Astrocyte (in vitro differentiated cells and primary cell): ENCODE results near the gene FRMD6. TPM values are rescaled to one million over a fixed set of nuclear protein-coding genes. Genes with fewer than 3 reads are reported as not detected.
A peak's percentile ranks its signal among the peaks of the same experiment; 100 is the strongest.
"Not testable (repeated sequence)": the region's sequence is repeated elsewhere in the genome, so short reads cannot be mapped to it uniquely, and the experiment has no call there.

Experiments used
- DNase-seq: peaks from one replicate; pipeline ENCODE4 v3.0.0-alpha.2; 2010; ENCODE audit warnings: low read depth
- FAIRE-seq: peaks from 2 replicates; lab custom pipeline; 2011; peaks lifted over from hg19 to GRCh38; lab: Jason Lieb, UNC
- H2AFZ ChIP-seq: 2 replicates; pipeline ENCODE4 v1.6.0; 2012; ENCODE audit warnings: low read depth, low read length, inconsistent platforms
- H3K27ac ChIP-seq: 2 replicates; pipeline ENCODE4 v1.5.1; 2011; ENCODE audit warnings: low read depth, low read length, inconsistent platforms
- H3K27me3 ChIP-seq: 2 replicates; pipeline ENCODE4 v1.6.0; 2011; ENCODE audit warnings: low read length, inconsistent platforms; ENCODE audit not compliant: insufficient read depth
- H3K36me3 ChIP-seq: 2 replicates; pipeline ENCODE4 v1.5.1; 2011; ENCODE audit warnings: low read length, inconsistent platforms; ENCODE audit not compliant: insufficient read depth
- H3K4me1 ChIP-seq: 2 replicates; pipeline ENCODE4 v1.5.1; 2011; ENCODE audit warnings: low read length, inconsistent platforms; ENCODE audit not compliant: insufficient read depth
- H3K4me2 ChIP-seq: 2 replicates; pipeline ENCODE4 v1.6.0; 2012; ENCODE audit warnings: low read length, inconsistent platforms
- H3K4me3 ChIP-seq: 2 replicates; pipeline ENCODE4 v1.5.1; 2011; ENCODE audit warnings: low read depth, mild to moderate bottlenecking, low read length, inconsistent platforms; ENCODE audit not compliant: insufficient read depth
- H3K79me2 ChIP-seq: 2 replicates; pipeline ENCODE4 v1.6.0; 2012; ENCODE audit warnings: mild to moderate bottlenecking, low read length, inconsistent platforms; ENCODE audit not compliant: insufficient read depth
- H3K9ac ChIP-seq: 2 replicates; pipeline ENCODE4 v1.6.0; 2012; ENCODE audit warnings: mild to moderate bottlenecking, low read length, inconsistent platforms
- H3K9me3 ChIP-seq: 2 replicates; pipeline ENCODE4 v1.5.1; 2012; ENCODE audit warnings: low read depth, mild to moderate bottlenecking, low read length, inconsistent platforms; ENCODE audit not compliant: insufficient read depth
- H4K20me1 ChIP-seq: 2 replicates; pipeline ENCODE4 v1.6.0; 2012; ENCODE audit warnings: low read length, inconsistent platforms; ENCODE audit not compliant: insufficient read depth
- H3K27ac Mint-ChIP-seq: one replicate; pipeline ENCODE4 v1.8.0; 2021; ENCODE audit warnings: mild to moderate bottlenecking, mixed read lengths; ENCODE audit not compliant: unreplicated experiment
- H3K27me3 Mint-ChIP-seq: one replicate; pipeline ENCODE4 v1.8.0; 2021; ENCODE audit warnings: low read depth, mixed read lengths; ENCODE audit not compliant: unreplicated experiment
- H3K36me3 Mint-ChIP-seq: one replicate; pipeline ENCODE4 v1.8.0; 2021; ENCODE audit warnings: low read depth, mixed read lengths; ENCODE audit not compliant: unreplicated experiment
- H3K4me1 Mint-ChIP-seq: one replicate; pipeline ENCODE4 v1.8.0; 2021; ENCODE audit warnings: low read depth, mixed read lengths; ENCODE audit not compliant: unreplicated experiment
- H3K4me3 Mint-ChIP-seq: one replicate; pipeline ENCODE4 v1.8.0; 2021; ENCODE audit warnings: mild to moderate bottlenecking, moderate library complexity, mixed read lengths; ENCODE audit not compliant: unreplicated experiment
- H3K9me3 Mint-ChIP-seq: one replicate; pipeline ENCODE4 v1.8.0; 2021; ENCODE audit warnings: mild to moderate bottlenecking, mixed read lengths; ENCODE audit not compliant: unreplicated experiment
- CTCF ChIP-seq: IDR thresholded peaks from 2 replicates; pipeline ENCODE4 v1.5.1; 2011; ENCODE audit warnings: low read depth, mild to moderate bottlenecking, inconsistent platforms, low read length, moderate library complexity; ENCODE audit not compliant: insufficient read depth
- EZH2 ChIP-seq: IDR thresholded peaks from 2 replicates; pipeline ENCODE4 v1.6.1; 2012; ENCODE audit warnings: mild to moderate bottlenecking, low read length, inconsistent platforms; ENCODE audit not compliant: insufficient read depth
- total RNA-seq: library from RNA; stranded (reverse); gene quantifications from 2 replicates; pipeline ENCODE4 v1.2.1, GENCODE V29; 2021

Gene FRMD6
- total RNA-seq, 1 donor from 2014 or later, result 492 TPM

GRCh38 chr14:51759950-51760349 lies 108.2 kb downstream of the FRMD6 start:
- Histone ChIP-seq H3K36me3 (no peaks in the 10 kb centered on the region), H3K27me3 (no peaks in the 10 kb centered on the region), H3K4me3 (no peak overlapping the region), H2AFZ (no peak overlapping the region), H3K4me2 (no peak overlapping the region), H3K27ac (no peak overlapping the region), H3K9ac (no peak overlapping the region), H3K9me3 (no peaks in the 10 kb centered on the region), H3K79me2 (no peaks in the 10 kb centered on the region), H4K20me1 (no peaks in the 10 kb centered on the region), H3K4me1 (no peaks in the 10 kb centered on the region)
- FAIRE-seq (no peak), DNase-seq (no peak)
- TF ChIP-seq CTCF, result no peak
- no peak for TF ChIP-seq EZH2
- H3K4me3 Mint-ChIP-seq, result no peak overlapping the region
- peaks cover 4% of the 10 kb centered on the region for H3K9me3 Mint-ChIP-seq
- H3K4me1 Mint-ChIP-seq, result no peaks in the 10 kb centered on the region
- peaks cover 17% of the 10 kb centered on the region for H3K27me3 Mint-ChIP-seq
- no peaks in the 10 kb centered on the region for H3K36me3 Mint-ChIP-seq
- no peak overlapping the region for H3K27ac Mint-ChIP-seq

- H3K4me2 ChIP-seq, H3K4me3 ChIP-seq, H3K9me3 ChIP-seq, H3K79me2 ChIP-seq, H3K36me3 Mint-ChIP-seq, H3K27ac Mint-ChIP-seq, H2AFZ ChIP-seq, H3K4me3 Mint-ChIP-seq, FAIRE-seq, H3K9me3 Mint-ChIP-seq, H3K36me3 ChIP-seq, H3K27me3 ChIP-seq, H3K4me1 ChIP-seq, H3K4me1 Mint-ChIP-seq, H3K9ac ChIP-seq, H4K20me1 ChIP-seq, H3K27ac ChIP-seq: not testable (repeated sequence)
- peaks cover 12% of the 10 kb centered on the region for H3K27me3 Mint-ChIP-seq
- peak; percentile 40 for DNase-seq
These were observed 114.0 kb downstream of the FRMD6 start for GRCh38 chr14:51765726-51766125.

- not testable (repeated sequence) for H3K4me3 ChIP-seq, H3K4me2 ChIP-seq, H3K79me2 ChIP-seq, H4K20me1 ChIP-seq, H3K9me3 ChIP-seq, H3K27ac ChIP-seq, DNase-seq, H3K4me3 Mint-ChIP-seq, FAIRE-seq, H3K27me3 ChIP-seq, H3K36me3 ChIP-seq, H3K4me1 ChIP-seq, H3K4me1 Mint-ChIP-seq, H3K9ac ChIP-seq, H3K27ac Mint-ChIP-seq, H3K36me3 Mint-ChIP-seq, H2AFZ ChIP-seq, H3K9me3 Mint-ChIP-seq
- peaks cover 12% of the 10 kb centered on the region for H3K27me3 Mint-ChIP-seq
These were observed 114.9 kb downstream of the FRMD6 start for GRCh38 chr14:51766586-51766985.

GRCh38 chr14:51769261-51769660 lies 117.6 kb downstream of the FRMD6 start:
- H3K27ac ChIP-seq, H3K4me1 ChIP-seq, H3K9ac ChIP-seq, H3K27me3 ChIP-seq, H3K27ac Mint-ChIP-seq, H3K27me3 Mint-ChIP-seq, H3K9me3 Mint-ChIP-seq, H3K79me2 ChIP-seq, H3K4me1 Mint-ChIP-seq, H4K20me1 ChIP-seq, H3K4me3 Mint-ChIP-seq, H3K9me3 ChIP-seq, H2AFZ ChIP-seq, H3K36me3 ChIP-seq, H3K36me3 Mint-ChIP-seq, H3K4me2 ChIP-seq, FAIRE-seq, DNase-seq, H3K4me3 ChIP-seq: not testable (repeated sequence)
